Calu3 (cell line): ENCODE results near the gene PPFIA2. TPM values are rescaled to one million over a fixed set of nuclear protein-coding genes. Genes with fewer than 3 reads are reported as not detected.

ENCODE experiments used
- BruUV-seq: library from RNA; stranded (reverse); fragments of 400-500 nt; replicated peaks from 2 replicates; lab custom pipeline; 2021; lab: Mats Ljungman, UMichigan
- CTCF ChIA-PET: fragments of 300-600 bp; sonication (Branson Sonifier 250); formaldehyde crosslinking; loops from one replicate; lab custom pipeline; 2022; ENCODE audit warnings: antibody characterized with exemption; lab: Charles Lee
- DNase-seq: peaks from one replicate; pipeline ENCODE4 v3.0.0; 2022
- H3K27ac Mint-ChIP-seq: one replicate; pipeline ENCODE4 v1.8.0; 2022; ENCODE audit warnings: mixed read lengths; ENCODE audit not compliant: unreplicated experiment
- H3K27me3 Mint-ChIP-seq: one replicate; pipeline ENCODE4 v1.8.0; 2022; ENCODE audit warnings: mixed read lengths; ENCODE audit not compliant: unreplicated experiment
- H3K36me3 Mint-ChIP-seq: one replicate; pipeline ENCODE4 v1.8.0; 2022; ENCODE audit warnings: mild to moderate bottlenecking, moderate library complexity, mixed read lengths; ENCODE audit not compliant: insufficient read depth, unreplicated experiment
- H3K4me1 Mint-ChIP-seq: one replicate; pipeline ENCODE4 v1.8.0; 2022; ENCODE audit warnings: mild to moderate bottlenecking, low read depth, mixed read lengths; ENCODE audit not compliant: unreplicated experiment
- H3K4me3 Mint-ChIP-seq: one replicate; pipeline ENCODE4 v1.8.0; 2022; ENCODE audit warnings: mild to moderate bottlenecking, low read depth, moderate library complexity, mixed read lengths; ENCODE audit not compliant: unreplicated experiment
- H3K9me3 Mint-ChIP-seq: one replicate; pipeline ENCODE4 v1.8.0; 2022; ENCODE audit warnings: low read depth, mixed read lengths; ENCODE audit not compliant: unreplicated experiment
- intact Hi-C: fragments of 100-400 bp; cut with micrococcal nuclease; formaldehyde crosslinking; loops from one replicate; pipeline ENCODE4 v1.10.0; 2022; ENCODE audit not compliant: unreplicated experiment
- total RNA-seq: library from RNA; stranded (reverse); gene quantifications from 2 replicates; pipeline ENCODE4 v1.2.3, GENCODE V29; 2022
- TF ChIP-seq, protein P1 (sequence below): fragments of 200-600 bp; IDR thresholded peaks from one replicate; pipeline ENCODE4 v1.8.0; 2022; ENCODE audit warnings: antibody characterized with exemption; ENCODE audit not compliant: unreplicated experiment

PPFIA2 gene
- total RNA-seq, 1 experiment from 2014 or later = 0.07 TPM

DNA sequence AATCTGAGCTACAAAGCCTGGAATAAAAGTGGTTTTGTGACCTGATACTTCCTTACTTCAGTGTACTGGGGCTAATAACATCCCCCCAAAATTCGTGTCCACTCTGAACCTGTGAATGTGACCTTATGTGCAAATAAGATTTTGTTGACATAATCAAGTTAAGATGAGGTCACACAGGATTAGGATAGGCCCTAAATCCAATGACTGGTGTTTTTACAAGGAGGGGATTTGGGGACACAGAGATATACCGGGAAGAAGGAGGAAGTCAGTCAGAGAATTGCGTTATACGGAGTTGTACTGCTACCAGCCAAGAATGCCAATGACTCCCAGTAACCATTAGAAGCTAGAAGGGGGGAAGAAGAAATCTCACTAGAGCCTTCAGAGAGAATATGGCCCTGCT, 381.4 kb downstream of the PPFIA2 start:
- Mint-ChIP-seq H3K27me3 (no peaks in the 10 kb centered on the region), H3K4me1 (peaks cover 8% of the 10 kb centered on the region), H3K36me3 (no peaks in the 10 kb centered on the region), H3K27ac (peak overlapping the region; percentile 9), H3K4me3 (no peak overlapping the region), H3K9me3 (no peaks in the 10 kb centered on the region)
- CTCF ChIA-PET = interaction anchor here (0.6 to 0.7 kb wide), 2 partner anchors 110 to 1177 kb away, joined by 4 to 7 read pairs; no protein-coding TSS in a partner anchor
- no peak for DNase-seq
- no TSS peak for BruUV-seq
- TF ChIP-seq, protein P1, sequence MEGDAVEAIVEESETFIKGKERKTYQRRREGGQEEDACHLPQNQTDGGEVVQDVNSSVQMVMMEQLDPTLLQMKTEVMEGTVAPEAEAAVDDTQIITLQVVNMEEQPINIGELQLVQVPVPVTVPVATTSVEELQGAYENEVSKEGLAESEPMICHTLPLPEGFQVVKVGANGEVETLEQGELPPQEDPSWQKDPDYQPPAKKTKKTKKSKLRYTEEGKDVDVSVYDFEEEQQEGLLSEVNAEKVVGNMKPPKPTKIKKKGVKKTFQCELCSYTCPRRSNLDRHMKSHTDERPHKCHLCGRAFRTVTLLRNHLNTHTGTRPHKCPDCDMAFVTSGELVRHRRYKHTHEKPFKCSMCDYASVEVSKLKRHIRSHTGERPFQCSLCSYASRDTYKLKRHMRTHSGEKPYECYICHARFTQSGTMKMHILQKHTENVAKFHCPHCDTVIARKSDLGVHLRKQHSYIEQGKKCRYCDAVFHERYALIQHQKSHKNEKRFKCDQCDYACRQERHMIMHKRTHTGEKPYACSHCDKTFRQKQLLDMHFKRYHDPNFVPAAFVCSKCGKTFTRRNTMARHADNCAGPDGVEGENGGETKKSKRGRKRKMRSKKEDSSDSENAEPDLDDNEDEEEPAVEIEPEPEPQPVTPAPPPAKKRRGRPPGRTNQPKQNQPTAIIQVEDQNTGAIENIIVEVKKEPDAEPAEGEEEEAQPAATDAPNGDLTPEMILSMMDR = no peak
- intact Hi-C loops = no loop called here

DNA sequence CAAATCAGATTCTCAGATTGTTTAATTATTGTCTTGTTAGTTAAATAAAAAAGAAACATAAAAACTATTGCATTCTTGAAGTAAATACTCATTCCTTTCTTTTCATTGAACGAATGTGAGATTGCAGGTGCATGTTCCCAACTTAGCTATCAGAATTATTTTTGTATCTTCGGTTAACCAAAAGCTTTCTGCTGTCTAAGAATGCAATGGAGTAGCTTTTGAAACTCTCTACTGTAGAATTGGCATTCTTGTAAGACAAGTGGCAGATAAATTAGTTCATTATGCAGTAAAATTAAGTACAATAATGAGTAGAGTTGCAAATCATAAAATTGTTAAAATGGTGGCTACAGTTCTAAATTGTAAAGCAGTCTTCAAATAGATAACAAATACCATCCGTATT, 383.2 kb downstream of the PPFIA2 start:
- Mint-ChIP-seq H3K4me3 (no peak overlapping the region), H3K27ac (no peak overlapping the region), H3K9me3 (no peaks in the 10 kb centered on the region), H3K27me3 (no peaks in the 10 kb centered on the region), H3K36me3 (no peaks in the 10 kb centered on the region), H3K4me1 (peaks cover 8% of the 10 kb centered on the region)
- CTCF ChIA-PET = no interaction called here
- no peak for DNase-seq
- TF ChIP-seq, protein P1 = no peak
- BruUV-seq = no TSS peak
- intact Hi-C loops = no loop called here

DNA sequence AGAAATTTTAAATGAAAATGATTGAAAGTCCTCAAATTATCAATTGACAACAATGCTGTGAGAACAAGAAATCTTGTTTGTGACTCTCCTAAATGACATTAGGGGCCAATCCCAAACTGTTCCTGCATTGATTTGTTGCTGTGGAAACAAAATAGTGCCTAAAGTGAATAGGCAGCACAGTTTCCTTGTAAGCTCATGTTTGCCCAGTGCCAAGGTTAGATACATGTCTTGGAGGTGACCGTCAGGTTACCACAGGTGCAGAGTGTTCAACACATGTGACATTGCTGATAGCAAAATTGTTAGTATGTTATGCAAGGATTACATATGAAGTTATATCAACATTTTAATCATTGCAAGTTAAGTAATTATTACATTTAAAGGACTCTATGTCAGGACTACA, 388.7 kb downstream of the PPFIA2 start:
- CTCF ChIA-PET = interaction anchor here (0.6 kb wide), 1 partner anchor 562 kb away, joined by 4 read pairs; no protein-coding TSS in a partner anchor
- no peaks in the 10 kb centered on the region for H3K9me3 Mint-ChIP-seq
- no peaks in the 10 kb centered on the region for H3K4me1 Mint-ChIP-seq
- intact Hi-C loops = no loop called here
- H3K27ac Mint-ChIP-seq = no peak overlapping the region
- H3K27me3 Mint-ChIP-seq = no peaks in the 10 kb centered on the region
- BruUV-seq = no TSS peak
- TF ChIP-seq, protein P1 = no peak
- no peak overlapping the region for H3K4me3 Mint-ChIP-seq
- H3K36me3 Mint-ChIP-seq = no peaks in the 10 kb centered on the region
- no peak for DNase-seq

DNA sequence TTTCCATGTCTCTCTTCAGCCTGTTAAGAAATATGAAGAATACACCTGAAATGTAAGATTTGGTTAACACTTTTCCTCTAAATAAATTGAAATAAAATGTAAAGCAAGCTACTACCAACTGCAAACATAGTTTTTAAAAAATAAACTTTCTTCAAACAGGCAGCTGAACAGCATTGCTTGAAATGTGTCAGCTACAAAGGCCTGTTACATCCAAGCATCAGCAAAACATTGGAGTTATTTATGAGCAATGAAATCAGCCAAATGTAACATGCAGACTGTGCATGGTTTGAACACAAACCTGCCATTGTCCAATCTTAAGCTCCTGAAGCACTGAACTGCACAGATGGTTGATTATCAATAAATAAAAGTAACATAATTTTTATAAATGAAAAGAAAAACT, 390.0 kb downstream of the PPFIA2 start:
- BruUV-seq = no TSS peak
- no peaks in the 10 kb centered on the region for H3K36me3 Mint-ChIP-seq

More for the DNA sequence above, 390.0 kb downstream of the PPFIA2 start:
- CTCF ChIA-PET = no interaction called here
- intact Hi-C loops = no loop called here
- Mint-ChIP-seq H3K4me1 (no peaks in the 10 kb centered on the region), H3K4me3 (no peak overlapping the region), H3K9me3 (no peaks in the 10 kb centered on the region), H3K27me3 (no peaks in the 10 kb centered on the region), H3K27ac (no peak overlapping the region)
- DNase-seq = no peak
- TF ChIP-seq, protein P1 = no peak
